GM12874 (cell line): Measurements from ENCODE around the gene DAZAP1.

Experiments used
- TF ChIP-seq, protein P1 (sequence below): IDR thresholded peaks from 2 replicates; pipeline ENCODE4 v1.5.1; 2011; ENCODE audit warnings: low read depth, mild to moderate bottlenecking, control low read depth, low read length, moderate library complexity; ENCODE audit not compliant: insufficient read depth

The DAZAP1 gene

DNA sequence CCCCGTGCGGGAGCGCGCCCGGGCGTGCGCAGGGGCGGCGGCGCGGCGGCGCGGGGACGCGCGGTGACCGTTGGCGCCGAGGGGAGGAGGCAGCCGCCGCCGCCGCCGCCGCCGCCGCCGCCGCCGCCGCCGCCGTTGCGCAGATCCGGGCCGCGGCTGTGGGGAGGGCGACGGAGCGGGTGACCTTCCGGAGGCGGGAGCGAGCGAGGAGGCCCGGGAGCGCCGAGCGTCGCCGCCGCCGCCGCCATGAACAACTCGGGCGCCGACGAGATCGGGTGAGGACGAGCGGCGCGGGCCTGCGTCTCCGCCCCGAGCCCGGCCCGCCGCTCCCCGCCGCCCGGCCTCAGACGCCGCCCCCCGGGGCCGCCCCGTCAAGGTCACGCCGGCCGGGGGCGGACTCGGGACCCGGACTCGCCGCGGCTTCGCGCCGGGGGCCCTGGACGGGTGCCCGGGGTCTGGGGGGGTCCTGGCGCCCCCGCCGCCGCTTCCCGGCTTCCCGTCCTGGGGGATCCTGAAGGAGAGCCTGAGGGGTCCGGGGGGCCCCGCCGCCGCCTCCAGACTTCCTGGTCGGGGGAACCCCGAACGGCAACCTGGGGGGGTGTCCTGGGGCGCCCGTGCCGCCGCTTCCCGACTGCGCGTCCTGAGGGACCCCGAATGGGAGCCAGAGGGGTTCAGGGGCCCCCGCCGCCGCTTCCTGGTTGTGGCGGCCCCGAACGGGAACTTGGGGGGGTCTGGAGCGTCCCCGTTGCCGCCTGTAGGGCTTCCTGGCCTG, at the start of gene DAZAP1:
Gene DAZAP1 (plus strand): TSS at position 59 of the 772 bp plus-strand sequence. CDS start 188 bp downstream, at position 247.
- TF ChIP-seq, protein P1, sequence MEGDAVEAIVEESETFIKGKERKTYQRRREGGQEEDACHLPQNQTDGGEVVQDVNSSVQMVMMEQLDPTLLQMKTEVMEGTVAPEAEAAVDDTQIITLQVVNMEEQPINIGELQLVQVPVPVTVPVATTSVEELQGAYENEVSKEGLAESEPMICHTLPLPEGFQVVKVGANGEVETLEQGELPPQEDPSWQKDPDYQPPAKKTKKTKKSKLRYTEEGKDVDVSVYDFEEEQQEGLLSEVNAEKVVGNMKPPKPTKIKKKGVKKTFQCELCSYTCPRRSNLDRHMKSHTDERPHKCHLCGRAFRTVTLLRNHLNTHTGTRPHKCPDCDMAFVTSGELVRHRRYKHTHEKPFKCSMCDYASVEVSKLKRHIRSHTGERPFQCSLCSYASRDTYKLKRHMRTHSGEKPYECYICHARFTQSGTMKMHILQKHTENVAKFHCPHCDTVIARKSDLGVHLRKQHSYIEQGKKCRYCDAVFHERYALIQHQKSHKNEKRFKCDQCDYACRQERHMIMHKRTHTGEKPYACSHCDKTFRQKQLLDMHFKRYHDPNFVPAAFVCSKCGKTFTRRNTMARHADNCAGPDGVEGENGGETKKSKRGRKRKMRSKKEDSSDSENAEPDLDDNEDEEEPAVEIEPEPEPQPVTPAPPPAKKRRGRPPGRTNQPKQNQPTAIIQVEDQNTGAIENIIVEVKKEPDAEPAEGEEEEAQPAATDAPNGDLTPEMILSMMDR = no peak

DNA sequence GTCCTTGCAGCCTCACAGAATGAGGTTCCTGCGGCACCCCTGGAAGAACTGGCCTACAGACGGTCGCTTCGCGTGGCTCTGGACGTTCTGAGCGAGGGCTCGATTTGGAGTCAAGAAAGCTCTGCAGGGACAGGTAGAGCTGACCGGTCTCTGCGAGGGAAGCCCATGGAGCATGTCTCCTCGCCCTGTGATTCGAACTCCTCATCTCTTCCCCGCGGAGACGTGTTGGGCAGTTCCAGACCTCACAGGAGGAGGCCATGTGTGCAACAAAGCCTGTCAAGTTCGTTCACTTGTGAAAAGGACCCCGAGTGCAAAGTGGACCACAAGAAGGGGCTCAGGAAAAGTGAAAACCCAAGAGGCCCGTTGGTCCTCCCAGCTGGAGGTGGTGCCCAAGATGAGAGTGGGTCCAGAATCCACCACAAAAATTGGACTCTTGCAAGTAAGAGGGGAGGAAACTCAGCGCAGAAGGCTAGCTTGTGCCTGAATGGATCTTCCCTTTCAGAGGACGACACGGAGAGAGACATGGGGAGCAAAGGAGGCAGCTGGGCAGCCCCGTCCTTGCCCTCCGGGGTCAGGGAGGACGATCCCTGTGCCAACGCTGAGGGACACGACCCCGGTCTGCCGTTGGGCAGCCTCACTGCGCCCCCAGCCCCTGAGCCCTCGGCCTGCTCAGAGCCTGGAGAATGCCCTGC, 47.1 kb upstream of the DAZAP1 start:
- TF ChIP-seq, protein P1 = no peak

DNA sequence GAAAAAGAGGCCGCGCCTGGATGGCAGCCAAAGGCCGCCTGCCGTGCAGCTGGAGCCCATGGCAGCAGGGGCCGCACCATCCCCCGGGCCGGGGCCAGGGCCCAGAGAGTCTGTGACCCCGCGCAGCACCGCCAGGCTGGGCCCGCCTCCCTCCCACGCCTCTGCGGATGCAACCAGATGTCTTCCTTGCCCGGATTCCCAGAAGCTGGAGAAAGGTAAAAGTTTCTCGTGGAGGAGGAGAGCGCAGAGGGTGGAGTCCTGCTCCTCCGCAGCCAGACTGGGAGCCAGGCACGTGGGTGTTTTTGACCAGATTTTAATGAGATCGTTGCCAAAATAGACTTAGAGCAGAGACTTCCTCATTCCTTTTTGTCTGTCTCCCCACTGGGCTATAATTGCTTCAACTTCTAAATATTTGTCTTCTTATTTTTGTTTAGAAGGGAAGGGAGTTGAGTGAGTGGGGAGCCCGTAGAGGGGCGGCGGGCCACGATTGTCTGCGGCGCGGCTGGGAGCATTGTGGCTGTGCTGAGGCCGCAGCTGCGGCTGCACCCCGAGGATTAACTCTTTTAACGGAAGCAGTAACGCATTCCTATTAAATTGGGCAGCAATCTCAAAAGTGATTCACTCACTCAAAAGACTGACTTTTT, 46.4 kb upstream of the DAZAP1 start:
- TF ChIP-seq, protein P1 = no peak

DNA sequence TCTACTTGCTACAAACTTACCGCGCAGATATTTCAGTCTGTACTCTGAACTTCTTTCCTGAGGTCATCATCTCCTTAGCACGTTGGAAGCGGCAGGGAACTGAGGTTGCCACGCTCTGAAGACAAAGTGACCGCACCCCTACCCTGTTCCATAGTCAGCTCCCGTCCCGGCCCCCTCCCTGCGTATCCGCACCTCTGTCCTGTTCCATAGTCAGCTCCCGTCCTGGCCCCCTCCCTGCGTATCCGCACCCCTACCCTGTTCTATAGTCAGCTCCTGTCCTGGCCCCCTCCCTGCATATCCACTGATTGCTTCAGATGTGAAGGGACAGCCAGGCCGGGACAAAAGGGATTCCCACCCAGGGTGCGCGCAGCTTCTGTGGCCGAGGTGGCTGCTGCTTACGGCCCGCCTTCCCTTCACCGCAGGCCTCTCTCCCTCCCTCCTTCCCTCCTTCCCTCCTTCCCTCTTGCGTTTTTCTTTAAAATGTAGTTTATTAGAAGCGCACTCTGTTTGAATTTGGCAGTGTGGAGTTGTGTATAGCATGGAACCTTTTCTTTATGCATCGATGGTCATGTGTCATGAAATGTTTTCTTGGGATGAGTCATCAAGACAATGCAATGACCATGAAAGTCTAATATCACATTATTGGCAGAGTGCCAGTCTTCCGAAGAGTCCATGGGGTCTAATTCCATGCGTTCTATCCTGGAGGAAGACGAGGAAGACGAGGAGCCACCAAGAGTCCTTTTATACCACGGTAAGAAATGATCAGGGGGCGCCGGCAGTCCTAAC, 45.6 kb upstream of the DAZAP1 start:
- TF ChIP-seq, protein P1 = no peak

DNA sequence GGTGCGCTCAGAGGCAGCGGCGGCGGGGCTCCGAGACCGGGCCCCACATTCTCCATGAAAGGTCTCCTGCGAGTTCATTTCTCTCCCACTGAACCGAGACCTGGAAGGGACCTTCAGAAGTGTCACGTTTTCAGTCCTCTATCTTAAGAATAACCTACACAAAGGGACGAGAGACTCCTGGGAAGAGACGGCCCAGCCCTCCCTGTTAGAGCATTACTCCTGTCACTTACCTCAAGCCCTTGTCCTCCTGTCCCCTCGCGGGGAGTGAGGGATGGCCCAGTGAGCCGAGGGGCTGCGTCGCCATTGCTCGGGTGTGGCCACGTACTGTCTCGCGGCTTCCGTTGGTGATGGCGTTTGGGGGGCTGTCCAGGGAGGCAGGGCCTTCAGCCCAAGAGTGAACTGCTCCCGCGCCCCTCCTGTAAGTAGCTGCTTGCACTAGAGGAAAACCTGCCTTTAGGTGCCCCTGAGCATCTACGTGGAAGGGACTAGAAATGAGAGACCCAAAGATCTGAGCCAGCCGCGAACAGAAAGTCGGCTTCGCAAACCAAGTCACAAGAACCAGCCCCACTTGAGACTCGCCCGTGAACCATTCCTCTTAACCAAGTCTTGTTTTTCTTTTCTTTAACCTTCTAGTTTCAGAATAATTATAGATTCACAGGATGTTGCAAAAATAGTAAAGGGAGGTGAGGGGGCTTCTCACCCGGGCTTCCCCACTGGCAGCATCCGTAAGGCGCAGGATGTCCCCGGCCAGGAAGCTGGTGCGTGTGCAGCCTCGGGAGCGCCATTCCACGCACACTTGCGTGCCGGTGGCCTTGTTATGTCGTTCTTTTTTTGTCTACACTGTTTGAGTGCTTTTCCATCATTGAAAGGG, 44.8 kb upstream of the DAZAP1 start:
- TF ChIP-seq, protein P1 = no peak

DNA sequence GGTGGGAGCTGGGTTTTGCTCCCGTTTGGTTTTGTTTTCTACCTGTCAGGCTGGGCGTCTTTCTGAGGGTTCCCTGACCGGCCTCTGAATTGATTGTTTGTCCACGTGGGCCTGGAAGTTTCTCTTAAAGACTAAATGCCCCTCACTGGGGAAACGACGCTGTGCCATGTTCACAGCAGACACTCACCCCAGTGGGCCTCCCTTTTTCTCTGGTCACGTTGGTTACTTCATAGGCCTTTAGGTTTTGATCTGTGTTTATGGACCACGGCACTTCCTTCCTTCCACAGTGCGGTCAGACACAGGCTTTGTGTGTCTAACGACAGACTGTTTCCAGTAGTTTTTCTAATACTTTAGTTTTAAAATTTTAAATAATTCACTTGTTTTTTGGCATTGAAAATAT, 43.8 kb upstream of the DAZAP1 start:
- TF ChIP-seq, protein P1 = no peak
